ENCODE data around the gene CCDC180.

GRCh38 chr9:97348871-97349270, 41.4 kb downstream of the CCDC180 start:
- no peak for TF ChIP-seq CTCF (IDR thresholded peaks at IDR 0.05)
- TF ChIP-seq POLR2A (IDR thresholded peaks at IDR 0.05): no peak

Data from ovary (tissue), 3 donors.